ENCODE measurements around the gene ANGPTL8. TPM values are rescaled to one million over a fixed set of nuclear protein-coding genes. Genes with fewer than 3 reads are reported as not detected.

Gene ANGPTL8
- total and polyA plus RNA-seq, 10 donors, result 0.30 TPM; not detected in 9

DNA sequence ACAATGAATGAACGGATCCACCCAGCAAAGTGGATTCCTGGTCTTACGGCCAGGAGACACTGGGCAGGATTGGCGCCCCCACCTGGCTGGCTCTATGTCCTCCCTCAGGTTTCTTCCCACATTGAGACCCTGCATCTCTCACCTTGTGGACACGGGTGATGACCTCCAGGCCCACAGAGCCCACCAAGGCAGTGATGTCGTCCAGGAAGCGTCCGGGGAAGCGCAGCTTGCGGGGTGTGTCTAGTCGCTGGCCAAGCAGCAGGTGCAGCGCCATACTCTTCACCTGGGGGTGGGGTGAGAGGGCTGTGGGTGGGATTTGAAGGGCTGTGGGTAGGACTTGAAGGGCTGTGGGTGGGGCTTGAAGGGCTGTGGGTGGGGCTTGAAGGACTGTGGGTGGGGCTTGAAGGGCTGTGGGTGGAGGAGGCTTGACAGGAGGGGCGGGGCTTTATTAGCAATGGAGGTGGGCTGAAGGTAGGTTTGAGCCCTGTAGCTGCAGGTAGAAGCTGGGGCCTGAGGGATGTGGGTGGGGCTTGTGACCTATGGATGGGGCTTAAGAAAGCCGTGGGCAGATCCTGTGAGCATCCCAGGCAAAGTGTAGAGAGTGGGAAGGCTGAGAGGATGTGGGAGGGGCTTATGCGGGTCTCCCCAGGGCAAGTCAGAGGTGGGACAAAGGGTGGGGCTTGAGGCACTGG is 12.1 kb upstream of the ANGPTL8 start:
- peaks cover 0 to 76% (median 7%) of the 10 kb centered on the region in 6 donors for H3K36me3 ChIP-seq
- intact Hi-C loops (cut with DNase I; ENCODE audit: low total_unique reads), result no loop called here
- no peak for DNase-seq

DNA sequence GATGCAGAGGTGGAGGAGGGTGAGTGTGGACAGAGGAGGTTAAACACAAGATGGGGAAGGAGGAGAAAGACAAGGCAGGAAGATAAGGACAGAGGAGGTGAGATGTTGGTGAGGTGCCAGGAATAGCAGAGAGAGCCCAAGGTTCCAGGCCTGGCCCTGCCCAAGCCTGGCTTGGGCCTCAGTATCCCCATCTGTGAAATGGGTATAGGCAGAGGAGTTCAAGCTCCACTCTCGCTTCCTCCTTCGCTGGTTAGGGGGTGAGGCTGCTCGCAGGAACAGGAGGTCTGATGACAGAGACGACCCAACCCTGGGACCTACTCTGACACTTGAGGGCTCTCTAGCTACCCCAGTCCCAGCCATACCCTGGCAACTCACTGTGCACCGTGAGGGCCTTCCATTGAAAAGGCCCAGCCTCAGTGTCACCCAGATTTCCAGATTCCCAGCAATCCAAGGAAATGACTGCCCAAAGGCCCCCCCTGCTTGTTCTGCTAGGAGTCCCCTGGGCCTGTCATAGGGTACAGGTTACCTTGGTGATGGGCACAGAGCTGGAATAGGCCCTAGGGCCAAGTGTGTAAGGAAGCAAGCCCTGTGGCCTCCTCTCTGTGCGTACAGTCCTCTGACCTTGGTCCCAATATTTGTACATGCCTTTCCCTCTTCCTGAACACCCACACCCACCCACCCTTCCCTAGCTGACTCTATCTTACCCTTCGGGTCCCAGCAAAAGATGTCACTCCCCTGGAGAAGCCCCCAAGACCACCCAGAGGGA is 8.6 kb upstream of the ANGPTL8 start:
- Histone ChIP-seq H3K36me3 (peaks cover 0 to 62% (median 3%) of the 10 kb centered on the region in 6 donors), H3K27me3 (replicated peaks in 1 of 7) (no peaks in the 10 kb centered on the region), H3K4me3 (no peak overlapping the region), H3K27ac (no peak overlapping the region), H3K9me3 (no peaks in the 10 kb centered on the region), H3K4me1 (peaks cover 0 to 3% (median 0%) of the 10 kb centered on the region in 6 donors)
- TF ChIP-seq POLR2AphosphoS5 (IDR thresholded peaks at IDR 0.05) (no peak), POLR2A (IDR thresholded peaks at IDR 0.05) (no peak)
- TF ChIP-seq, protein P1, sequence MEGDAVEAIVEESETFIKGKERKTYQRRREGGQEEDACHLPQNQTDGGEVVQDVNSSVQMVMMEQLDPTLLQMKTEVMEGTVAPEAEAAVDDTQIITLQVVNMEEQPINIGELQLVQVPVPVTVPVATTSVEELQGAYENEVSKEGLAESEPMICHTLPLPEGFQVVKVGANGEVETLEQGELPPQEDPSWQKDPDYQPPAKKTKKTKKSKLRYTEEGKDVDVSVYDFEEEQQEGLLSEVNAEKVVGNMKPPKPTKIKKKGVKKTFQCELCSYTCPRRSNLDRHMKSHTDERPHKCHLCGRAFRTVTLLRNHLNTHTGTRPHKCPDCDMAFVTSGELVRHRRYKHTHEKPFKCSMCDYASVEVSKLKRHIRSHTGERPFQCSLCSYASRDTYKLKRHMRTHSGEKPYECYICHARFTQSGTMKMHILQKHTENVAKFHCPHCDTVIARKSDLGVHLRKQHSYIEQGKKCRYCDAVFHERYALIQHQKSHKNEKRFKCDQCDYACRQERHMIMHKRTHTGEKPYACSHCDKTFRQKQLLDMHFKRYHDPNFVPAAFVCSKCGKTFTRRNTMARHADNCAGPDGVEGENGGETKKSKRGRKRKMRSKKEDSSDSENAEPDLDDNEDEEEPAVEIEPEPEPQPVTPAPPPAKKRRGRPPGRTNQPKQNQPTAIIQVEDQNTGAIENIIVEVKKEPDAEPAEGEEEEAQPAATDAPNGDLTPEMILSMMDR (IDR thresholded peaks at IDR 0.05 in 8 of 11, conservative IDR thresholded peaks at IDR 0.05 in 3 of 11), result no peak
- intact Hi-C loops (cut with DNase I; ENCODE audit: low total_unique reads), result no loop called here
- WGBS, 5 donors, result 73 to 88% (median 81%) methylated on average over 7 of the region's 7 CpGs
- no peak for DNase-seq

More for the DNA sequence above, 12.1 kb upstream of the ANGPTL8 start:
- H3K27ac ChIP-seq, result no peak overlapping the region
- WGBS, 5 donors, result 87 to 93% (median 92%) methylated on average over 14 of the region's 14 CpGs
- TF ChIP-seq POLR2A (IDR thresholded peaks at IDR 0.05) (no peak), POLR2AphosphoS5 (IDR thresholded peaks at IDR 0.05) (no peak)
- TF ChIP-seq, protein P1 (IDR thresholded peaks at IDR 0.05 in 8 of 11, conservative IDR thresholded peaks at IDR 0.05 in 3 of 11), result no peak
- H3K9me3 ChIP-seq, result no peaks in the 10 kb centered on the region
- no peaks in the 10 kb centered on the region for H3K4me1 ChIP-seq
- H3K27me3 ChIP-seq (replicated peaks in 1 of 7), result no peaks in the 10 kb centered on the region
- no peak overlapping the region for H3K4me3 ChIP-seq

DNA sequence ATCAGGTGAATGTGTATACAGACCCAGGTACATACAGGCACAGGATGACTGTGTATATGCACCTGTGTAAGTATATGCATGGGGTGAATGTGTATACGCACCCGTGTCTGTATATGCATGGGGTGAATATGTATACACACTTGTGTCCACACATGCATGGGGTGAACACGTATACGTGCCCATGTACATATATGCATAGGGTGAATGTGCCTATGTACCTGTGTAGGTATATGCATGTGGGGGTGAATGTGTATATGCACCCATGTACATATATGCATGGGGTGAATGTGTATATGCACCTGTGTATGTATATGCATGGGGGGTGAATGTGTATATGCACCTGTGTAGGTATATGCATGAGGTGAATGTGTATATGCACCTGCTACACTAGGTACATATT is 6.9 kb upstream of the ANGPTL8 start:
- Histone ChIP-seq H3K27ac (no peak overlapping the region), H3K4me1 (peaks cover 0 to 3% (median 0%) of the 10 kb centered on the region in 6 donors), H3K4me3 (no peak overlapping the region), H3K36me3 (peaks cover 0 to 63% (median 0%) of the 10 kb centered on the region in 6 donors), H3K9me3 (no peaks in the 10 kb centered on the region), H3K27me3 (replicated peaks in 1 of 7) (no peaks in the 10 kb centered on the region)
- TF ChIP-seq POLR2A (IDR thresholded peaks at IDR 0.05), result no peak
- 88 to 95% (median 92%) methylated on average over 4 of the region's 4 CpGs for WGBS, 5 donors
- DNase-seq, result no peak
- intact Hi-C loops (cut with DNase I; ENCODE audit: low total_unique reads), result no loop called here

DNA sequence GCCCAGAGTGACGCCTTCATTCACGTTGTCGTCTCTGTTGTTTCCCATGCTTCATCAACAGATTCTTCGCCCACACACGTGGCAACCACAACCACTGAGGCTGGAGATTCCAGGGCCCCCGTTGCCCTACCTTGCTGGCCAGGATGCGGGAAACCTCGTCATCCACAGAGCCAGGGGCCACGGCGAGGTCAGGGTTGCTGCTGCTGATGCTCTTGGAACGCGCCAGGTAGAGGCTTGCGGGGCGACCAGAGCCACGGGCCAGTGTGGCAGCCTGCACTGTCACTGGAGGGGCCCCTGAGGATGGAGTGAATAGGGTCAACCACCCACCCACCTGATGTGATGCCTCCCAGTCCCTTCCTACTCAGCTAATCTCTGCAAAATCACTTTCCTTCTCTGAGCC is 6.3 kb upstream of the ANGPTL8 start:
- TF ChIP-seq POLR2AphosphoS5 (IDR thresholded peaks at IDR 0.05), result no peak
- TF ChIP-seq, protein P1 (IDR thresholded peaks at IDR 0.05 in 8 of 11, conservative IDR thresholded peaks at IDR 0.05 in 3 of 11), result no peak
- TF ChIP-seq POLR2A (IDR thresholded peaks at IDR 0.05), result no peak
- H3K36me3 ChIP-seq, result peaks cover 0 to 68% (median 0%) of the 10 kb centered on the region in 6 donors
- no peak overlapping the region for H3K4me3 ChIP-seq
- intact Hi-C loops (cut with DNase I; ENCODE audit: low total_unique reads), result no loop called here
- peaks cover 0 to 2% (median under 1%) of the 10 kb centered on the region in 8 donors for H3K9me3 ChIP-seq
- no peak for DNase-seq
- H3K27ac ChIP-seq, result no peak overlapping the region
- H3K4me1 ChIP-seq, result peaks cover 0 to 3% (median 0%) of the 10 kb centered on the region in 6 donors
- H3K27me3 ChIP-seq (replicated peaks in 1 of 7), result no peaks in the 10 kb centered on the region
- 80 to 90% (median 85%) methylated on average over 12 to 15 of the region's 15 CpGs for WGBS, 5 donors
